ENCODE data around the gene SRRM2.

The SRRM2 gene

GRCh38 chr16:2819179-2819938 lies 66.9 kb downstream of the SRRM2 start:
- no peak for DNase-seq (ENCODE audit: low read depth)
- no peak overlapping the region for H3K4me3 ChIP-seq (ENCODE audit: control insufficient read depth, low read depth, low read length)
- no peak for TF ChIP-seq CTCF (IDR thresholded peaks at IDR 0.05; ENCODE audit: control insufficient read depth, insufficient read depth, low read depth, low read length, missing control alignments)

GRCh38 chr16:2819939-2820835 lies 67.7 kb downstream of the SRRM2 start:
- no peak overlapping the region for H3K4me3 ChIP-seq (ENCODE audit: control insufficient read depth, low read depth, low read length)
- TF ChIP-seq CTCF (IDR thresholded peaks at IDR 0.05; ENCODE audit: control insufficient read depth, insufficient read depth, low read depth, low read length, missing control alignments): no peak
- no peak for DNase-seq (ENCODE audit: low read depth)
